MM.1S (cell line): ENCODE data around the gene CAPN5.

Experiments
- DNase-seq: peaks from one replicate; pipeline ENCODE4 v3.0.0-alpha.2; 2015
- H2AFZ ChIP-seq: fragments of 300-600 bp; sonication (generic); 2 replicates; pipeline ENCODE4 v1.6.0; 2016; ENCODE audit warnings: antibody characterized with exemption, low read length
- H3F3A ChIP-seq: fragments of 300-600 bp; sonication (generic); 2 replicates; pipeline ENCODE4 v1.6.1; 2016; ENCODE audit warnings: mild to moderate bottlenecking, antibody characterized with exemption, low read length, moderate library complexity, mixed read lengths; ENCODE audit not compliant: insufficient read depth
- H3K27ac ChIP-seq: fragments of 300-600 bp; sonication (generic); 2 replicates; pipeline ENCODE4 v1.5.1; 2016; ENCODE audit warnings: mild to moderate bottlenecking, low read length
- H3K27me3 ChIP-seq: fragments of 300-600 bp; sonication (generic); replicated peaks from 2 replicates; pipeline ENCODE4 v1.6.0; 2016; ENCODE audit warnings: low read length; ENCODE audit not compliant: insufficient read depth
- H3K36me3 ChIP-seq: fragments of 300-600 bp; sonication (generic); replicated peaks from 2 replicates; pipeline ENCODE4 v1.6.1; 2016; ENCODE audit warnings: mild to moderate bottlenecking, low read length, mixed read lengths; ENCODE audit not compliant: insufficient read depth
- H3K4me1 ChIP-seq: fragments of 300-600 bp; sonication (generic); 2 replicates; pipeline ENCODE4 v1.6.1; 2016; ENCODE audit warnings: low read length, mixed read lengths
- H3K4me2 ChIP-seq: fragments of 300-600 bp; sonication (generic); 2 replicates; pipeline ENCODE4 v1.6.0; 2016; ENCODE audit warnings: low read depth, low read length
- H3K4me3 ChIP-seq: fragments of 300-600 bp; sonication (generic); 2 replicates; pipeline ENCODE4 v1.5.1; 2016; ENCODE audit warnings: low read length, mixed read lengths
- H3K79me2 ChIP-seq: fragments of 300-600 bp; sonication (generic); 2 replicates; pipeline ENCODE4 v1.6.1; 2016; ENCODE audit warnings: mixed run types, low read length, mixed read lengths
- H3K9ac ChIP-seq: fragments of 300-600 bp; sonication (generic); 2 replicates; pipeline ENCODE4 v1.6.1; 2016; ENCODE audit warnings: low read length, mixed read lengths
- H3K9me2 ChIP-seq: fragments of 300-600 bp; sonication (generic); replicated peaks from 2 replicates; pipeline ENCODE4 v1.6.1; 2016; ENCODE audit warnings: mild to moderate bottlenecking, low read length, mixed read lengths; ENCODE audit not compliant: insufficient read depth
- H3K9me3 ChIP-seq: fragments of 300-600 bp; sonication (generic); replicated peaks from 2 replicates; pipeline ENCODE4 v1.6.1; 2016; ENCODE audit warnings: mild to moderate bottlenecking, low read length, mixed read lengths; ENCODE audit not compliant: insufficient read depth
- H4K20me1 ChIP-seq: fragments of 300-600 bp; sonication (generic); 2 replicates; pipeline ENCODE4 v1.6.1; 2016; ENCODE audit warnings: mild to moderate bottlenecking, low read length, moderate library complexity, mixed read lengths; ENCODE audit not compliant: insufficient read depth
- CTCF ChIP-seq: fragments of 300-600 bp; sonication (generic); IDR thresholded peaks from 2 replicates; pipeline ENCODE4 v1.5.1; 2016; ENCODE audit warnings: antibody characterized with exemption, low read length, mixed read lengths
- EZH2 ChIP-seq: fragments of 300-600 bp; sonication (generic); optimal IDR thresholded peaks from 2 replicates; pipeline ENCODE3; 2017; ENCODE audit warnings: low read depth, mild to moderate bottlenecking, antibody characterized with exemption, low read length, mixed read lengths
- EZH2phosphoT487 ChIP-seq: fragments of 300-600 bp; sonication (generic); IDR thresholded peaks from 2 replicates; pipeline ENCODE4 v1.6.1; 2018; ENCODE audit warnings: antibody characterized with exemption, low read length

The CAPN5 gene

GRCh38 chr11:77084581-77085191, 17.9 kb downstream of the CAPN5 start:
- Histone ChIP-seq H3K4me2 (no peak overlapping the region), H3K79me2 (no peaks in the 10 kb centered on the region), H3K4me3 (no peak overlapping the region), H3K27me3 (no peaks in the 10 kb centered on the region), H3F3A (no peaks in the 10 kb centered on the region), H4K20me1 (no peaks in the 10 kb centered on the region), H3K4me1 (peaks cover 8% of the 10 kb centered on the region), H3K36me3 (no peaks in the 10 kb centered on the region), H3K9me2 (no peaks in the 10 kb centered on the region), H3K9me3 (no peaks in the 10 kb centered on the region), H2AFZ (no peak overlapping the region), H3K27ac (no peak overlapping the region), H3K9ac (no peak overlapping the region)
- TF ChIP-seq EZH2phosphoT487 (no peak), EZH2 (no peak), CTCF (no peak)
- no peak for DNase-seq

GRCh38 chr11:77085652-77086051, 18.9 kb downstream of the CAPN5 start:
- Histone ChIP-seq H4K20me1 (no peaks in the 10 kb centered on the region), H3K9me2 (no peaks in the 10 kb centered on the region), H3K79me2 (no peaks in the 10 kb centered on the region), H3K9me3 (no peaks in the 10 kb centered on the region), H3K9ac (no peak overlapping the region), H3K4me3 (no peak overlapping the region), H2AFZ (no peak overlapping the region), H3K4me1 (peaks cover 14% of the 10 kb centered on the region), H3K4me2 (no peak overlapping the region), H3K27me3 (no peaks in the 10 kb centered on the region), H3K27ac (no peak overlapping the region), H3F3A (no peaks in the 10 kb centered on the region), H3K36me3 (no peaks in the 10 kb centered on the region)
- no peak for TF ChIP-seq CTCF
- TF ChIP-seq EZH2phosphoT487 = no peak
- no peak for TF ChIP-seq EZH2
- no peak for DNase-seq

GRCh38 chr11:77086521-77087472, 20.0 kb downstream of the CAPN5 start:
- Histone ChIP-seq H3K4me2 (no peak overlapping the region), H3K4me3 (no peak overlapping the region), H2AFZ (no peak overlapping the region)

More at GRCh38 chr11:77086521-77087472, 20.0 kb downstream of the CAPN5 start:
- H3K9ac ChIP-seq = no peak overlapping the region
- H3K27me3 ChIP-seq = no peaks in the 10 kb centered on the region
- H4K20me1 ChIP-seq = no peaks in the 10 kb centered on the region
- H3K27ac ChIP-seq = no peak overlapping the region
- no peaks in the 10 kb centered on the region for H3K36me3 ChIP-seq
- no peak for DNase-seq
- no peaks in the 10 kb centered on the region for H3F3A ChIP-seq
- TF ChIP-seq CTCF (no peak), EZH2phosphoT487 (no peak), EZH2 (no peak)
- H3K79me2 ChIP-seq = no peaks in the 10 kb centered on the region
- H3K4me1 ChIP-seq = peaks cover 18% of the 10 kb centered on the region
- H3K9me2 ChIP-seq = no peaks in the 10 kb centered on the region
- H3K9me3 ChIP-seq = no peaks in the 10 kb centered on the region
